ENCODE measurements around the gene CPZ. TPM values are rescaled to one million over a fixed set of nuclear protein-coding genes. Genes with fewer than 3 reads are reported as not detected.

The CPZ gene
- total and polyA plus RNA-seq, 2 of the 4 experiments (the other 2 are of a cell fraction) = 0.90 to 10.3 TPM

Other genes starting within 250 kb of the CPZ start
- 24.2 and 25.8 TPM in 2 replicates for gene ACOX3, start 152.0 kb upstream of the CPZ start, total RNA-seq (2012; rRNA removed)
- gene ACOX3, start 152.0 kb upstream of the CPZ start, polyA plus RNA-seq (2012; rRNA removed) = 13.2 and 15.2 TPM in 2 replicates
- gene TRMT44, start 152.0 kb upstream of the CPZ start, total RNA-seq (2012; rRNA removed) = 7.3 and 9.7 TPM in 2 replicates
- 6.3 and 8.1 TPM in 2 replicates for gene TRMT44, start 152.0 kb upstream of the CPZ start, polyA plus RNA-seq (2012; rRNA removed)
- gene GPR78, start 12.4 kb upstream of the CPZ start, total RNA-seq (2012; rRNA removed) = under 0.01 TPM in 2 replicates
- 0.07 and 0.10 TPM in 2 replicates for gene GPR78, start 12.4 kb upstream of the CPZ start, polyA plus RNA-seq (2012; rRNA removed)